Tibial artery (tissue), 4 donors: ENCODE measurements around the gene GPER1.
A peak's percentile ranks its signal among the peaks of the same experiment; 100 is the strongest.

ENCODE experiments used
- DNase-seq, 2 donors: peaks; one replicate each; pipeline ENCODE4 v3.0.0-alpha.2; 2019
- H3K27ac ChIP-seq, 2 donors: fragments of 200-600 bp; sonication (generic) in 1 of 2; 1 replicate in 1 of 2; 2 replicates in 1 of 2; pipeline ENCODE4 v1.5.1; 2018 to 2019; ENCODE audit warnings: mild to moderate bottlenecking in 1 of 2
- H3K27me3 ChIP-seq, 2 donors: fragments of 200-600 bp; sonication (generic) in 1 of 2; one replicate each; pipeline versions ENCODE4 v1.5.1 to v1.6.0; 2016 to 2019
- H3K36me3 ChIP-seq, 3 donors: fragments of 200-600 bp; sonication (generic) in 2 of 3; one replicate each; pipeline ENCODE4 v1.5.1; 2016 to 2019; ENCODE audit warnings: mild to moderate bottlenecking in 2 of 3
- H3K4me1 ChIP-seq, 4 donors: fragments of 200-600 bp; sonication (generic) in 2 of 4; 1 replicate in 3 of 4; 2 replicates in 1 of 4; pipeline ENCODE4 v1.5.1; 2016 to 2019
- H3K4me3 ChIP-seq, 2 donors: fragments of 200-600 bp; sonication (generic) in 1 of 2; 1 replicate in 1 of 2; 2 replicates in 1 of 2; pipeline ENCODE4 v1.5.1; 2018 to 2019; ENCODE audit warnings: mild to moderate bottlenecking in 2 of 2
- H3K9me3 ChIP-seq, 3 donors: fragments of 200-600 bp; sonication (generic) in 1 of 3; one replicate each; pipeline ENCODE4 v1.5.1; 2016 to 2019
- intact Hi-C: fragments of 100-400 bp; cut with DNase I; formaldehyde crosslinking; loops from one replicate; pipeline ENCODE4 v1.15.0; 2023; ENCODE audit warnings: low total_unique reads
- TF ChIP-seq, protein P1 (sequence below), 2 experiments: fragments of 200-600 bp in 1 of 2; fragments of 450-650 bp in 1 of 2; IDR thresholded peaks; one replicate each; pipeline ENCODE4 v1.5.1; 2017 to 2019; ENCODE audit warnings: antibody characterized with exemption in 2 of 2, mild to moderate bottlenecking in 1 of 2, moderate library complexity in 1 of 2

GPER1 gene

GRCh38 chr7:1063361-1063760, 24.6 kb upstream of the GPER1 start:
- intact Hi-C loops, result no loop called here
- peaks cover 0 to 1% (median 0%) of the 10 kb centered on the region in 3 donors for H3K36me3 ChIP-seq
- no peak overlapping the region for H3K27ac ChIP-seq
- H3K9me3 ChIP-seq, result no peaks in the 10 kb centered on the region
- peaks cover 0 to 37% (median 23%) of the 10 kb centered on the region in 4 donors for H3K4me1 ChIP-seq
- no peaks in the 10 kb centered on the region for H3K27me3 ChIP-seq
- TF ChIP-seq, protein P1, sequence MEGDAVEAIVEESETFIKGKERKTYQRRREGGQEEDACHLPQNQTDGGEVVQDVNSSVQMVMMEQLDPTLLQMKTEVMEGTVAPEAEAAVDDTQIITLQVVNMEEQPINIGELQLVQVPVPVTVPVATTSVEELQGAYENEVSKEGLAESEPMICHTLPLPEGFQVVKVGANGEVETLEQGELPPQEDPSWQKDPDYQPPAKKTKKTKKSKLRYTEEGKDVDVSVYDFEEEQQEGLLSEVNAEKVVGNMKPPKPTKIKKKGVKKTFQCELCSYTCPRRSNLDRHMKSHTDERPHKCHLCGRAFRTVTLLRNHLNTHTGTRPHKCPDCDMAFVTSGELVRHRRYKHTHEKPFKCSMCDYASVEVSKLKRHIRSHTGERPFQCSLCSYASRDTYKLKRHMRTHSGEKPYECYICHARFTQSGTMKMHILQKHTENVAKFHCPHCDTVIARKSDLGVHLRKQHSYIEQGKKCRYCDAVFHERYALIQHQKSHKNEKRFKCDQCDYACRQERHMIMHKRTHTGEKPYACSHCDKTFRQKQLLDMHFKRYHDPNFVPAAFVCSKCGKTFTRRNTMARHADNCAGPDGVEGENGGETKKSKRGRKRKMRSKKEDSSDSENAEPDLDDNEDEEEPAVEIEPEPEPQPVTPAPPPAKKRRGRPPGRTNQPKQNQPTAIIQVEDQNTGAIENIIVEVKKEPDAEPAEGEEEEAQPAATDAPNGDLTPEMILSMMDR (IDR thresholded peaks at IDR 0.05), result no peak
- DNase-seq, result no peak
- no peak overlapping the region for H3K4me3 ChIP-seq

GRCh38 chr7:1064581-1064980, 23.3 kb upstream of the GPER1 start:
- no peak overlapping the region for H3K27ac ChIP-seq
- no peak overlapping the region for H3K4me3 ChIP-seq
- no peaks in the 10 kb centered on the region for H3K27me3 ChIP-seq
- no peaks in the 10 kb centered on the region for H3K9me3 ChIP-seq
- intact Hi-C loops, result no loop called here
- peaks cover 0 to 31% (median 23%) of the 10 kb centered on the region in 4 donors for H3K4me1 ChIP-seq
- TF ChIP-seq, protein P1 (IDR thresholded peaks at IDR 0.05), result no peak
- no peaks in the 10 kb centered on the region for H3K36me3 ChIP-seq
- no peak for DNase-seq

GRCh38 chr7:1065263-1065584, 22.7 kb upstream of the GPER1 start:
- no peak overlapping the region for H3K27ac ChIP-seq
- intact Hi-C loops, result loop anchor here (1.0 kb wide), 1 partner anchor 72 kb away; no protein-coding TSS in a partner anchor
- TF ChIP-seq, protein P1 (IDR thresholded peaks at IDR 0.05), result no peak
- H3K9me3 ChIP-seq, result no peaks in the 10 kb centered on the region
- DNase-seq, result no peak
- peaks cover 0 to 26% (median 19%) of the 10 kb centered on the region in 4 donors for H3K4me1 ChIP-seq
- H3K27me3 ChIP-seq, result no peaks in the 10 kb centered on the region
- H3K4me3 ChIP-seq, result peak overlapping the region; percentile 21 to 23
- no peaks in the 10 kb centered on the region for H3K36me3 ChIP-seq

DNA sequence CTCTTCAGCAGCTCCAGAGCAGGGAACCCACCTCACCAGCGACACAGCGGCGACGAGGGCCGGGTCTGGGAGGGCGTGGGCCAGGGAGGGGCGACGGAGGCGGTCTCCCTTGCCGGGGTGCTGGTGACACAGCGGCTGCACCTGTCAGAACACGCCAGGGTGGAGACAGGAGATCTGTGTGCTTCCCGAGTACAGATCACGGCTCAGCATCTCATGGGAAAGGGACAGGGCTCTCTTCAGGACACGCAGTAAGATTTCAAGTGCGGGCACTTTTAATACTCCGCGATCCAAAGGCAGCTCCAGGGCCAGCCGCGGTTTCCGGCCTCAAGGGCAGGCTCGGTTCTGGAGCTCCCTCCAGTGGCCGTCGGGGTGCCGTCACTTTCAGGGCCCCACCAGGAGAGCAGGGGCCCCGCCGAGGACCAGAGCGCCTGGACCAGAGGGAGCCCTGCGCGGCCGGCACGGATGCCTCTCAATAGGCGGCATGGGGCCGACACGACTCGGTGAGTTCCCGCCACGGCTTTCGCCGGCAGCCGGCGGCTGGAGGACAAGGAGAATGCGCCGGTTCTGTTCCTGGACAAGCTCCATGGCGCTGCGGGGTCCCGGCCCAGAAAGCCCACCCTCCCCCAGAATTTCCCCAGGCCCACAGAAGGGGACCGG, 22.2 kb upstream of the GPER1 start:
- Histone ChIP-seq H3K4me3 (peak overlapping the region; percentile 21 to 23), H3K27ac (no peak overlapping the region), H3K27me3 (no peaks in the 10 kb centered on the region), H3K9me3 (no peaks in the 10 kb centered on the region), H3K4me1 (peaks cover 0 to 21% (median 14%) of the 10 kb centered on the region in 4 donors), H3K36me3 (no peaks in the 10 kb centered on the region)
- intact Hi-C loops, result loop anchor here (1.0 kb wide), 1 partner anchor 72 kb away; no protein-coding TSS in a partner anchor
- TF ChIP-seq, protein P1 (IDR thresholded peaks at IDR 0.05), result peak; percentile 96 to 98
- peak; percentile 82 to 88 for DNase-seq

- intact Hi-C loops, result no loop called here
- no peak for DNase-seq
- TF ChIP-seq, protein P1 (IDR thresholded peaks at IDR 0.05), result no peak
- Histone ChIP-seq H3K27me3 (no peaks in the 10 kb centered on the region), H3K36me3 (no peaks in the 10 kb centered on the region), H3K4me1 (peaks cover 0 to 16% (median 9%) of the 10 kb centered on the region in 4 donors), H3K27ac (no peak overlapping the region), H3K9me3 (no peaks in the 10 kb centered on the region), H3K4me3 (no peak overlapping the region)
These were observed 21.7 kb upstream of the GPER1 start for GRCh38 chr7:1066242-1066588.
